SK-N-SH (cell line): ENCODE results near the gene DAB2IP. TPM values are rescaled to one million over a fixed set of nuclear protein-coding genes. Genes with fewer than 3 reads are reported as not detected.

Experiments used
- CTCF ChIA-PET: fragments of 300-600, 350-600 bp; formaldehyde crosslinking; extraction: SDS; loops from one replicate; lab custom pipeline; 2021; lab: Yijun Ruan, JAX
- POLR2A ChIA-PET: fragments of 350-600 bp; sonication (Branson Sonifier 250); formaldehyde crosslinking; extraction: SDS; loops from one replicate; lab custom pipeline; 2020; ENCODE audit warnings: antibody characterized with exemption, inconsistent platforms; lab: Yijun Ruan, JAX
- DNase-seq: peaks from one replicate; pipeline ENCODE4 v3.0.0; 2012
- H2AFZ ChIP-seq: fragments of 200-600 bp; sonication (generic); 2 replicates; pipeline ENCODE4 v1.8.1; 2016; ENCODE audit warnings: antibody characterized with exemption, mild to moderate bottlenecking, low read depth
- H3F3A ChIP-seq: fragments of 200-600 bp; sonication (generic); replicated peaks from 2 replicates; pipeline ENCODE3; 2016; ENCODE audit warnings: antibody characterized with exemption, mild to moderate bottlenecking; ENCODE audit not compliant: insufficient read depth
- H3K27ac ChIP-seq, 2 experiments: fragments of 200-500 bp in 1 of 2; fragments of 200-600 bp in 1 of 2; sonication (Bioruptor generic) in 1 of 2; sonication (generic), shearing (Covaris generic) in 1 of 2; 2 replicates each; pipeline versions ENCODE4 v1.5.1 to v1.6.1; 2014 to 2016; ENCODE audit warnings: low read depth in 2 of 2, inconsistent platforms in 1 of 2, low read length in 1 of 2, mild to moderate bottlenecking in 1 of 2, mixed read lengths in 1 of 2
- H3K27me3 ChIP-seq: fragments of 200-600 bp; sonication (generic), shearing (Covaris generic); 2 replicates; pipeline ENCODE4 v1.6.1; 2016; ENCODE audit warnings: mixed run types; ENCODE audit not compliant: insufficient read depth
- H3K36me3 ChIP-seq, 2 experiments: fragments of 200-500 bp in 1 of 2; fragments of 200-600 bp in 1 of 2; sonication (Bioruptor generic) in 1 of 2; sonication (generic) in 1 of 2; replicated peaks in 1 of 2; 2 replicates each; pipeline versions ENCODE3 to v1.5.1; 2014 to 2016; ENCODE audit warnings: low read length in 1 of 2, mild to moderate bottlenecking in 1 of 2; ENCODE audit not compliant: insufficient read depth in 2 of 2, control insufficient read depth in 1 of 2
- H3K4me1 ChIP-seq, 2 experiments: fragments of 200-500 bp in 1 of 2; fragments of 200-600 bp in 1 of 2; sonication (Bioruptor generic) in 1 of 2; sonication (generic), shearing (Covaris generic) in 1 of 2; 2 replicates each; pipeline versions ENCODE4 v1.5.1 to v1.6.1; 2014 to 2016; ENCODE audit warnings: low read depth in 1 of 2, low read length in 1 of 2, mixed run types in 1 of 2; ENCODE audit not compliant: insufficient read depth in 2 of 2, control insufficient read depth in 1 of 2
- H3K4me2 ChIP-seq: fragments of 200-600 bp; sonication (generic), shearing (Covaris generic); 2 replicates; pipeline ENCODE4 v1.6.1; 2017; ENCODE audit warnings: mixed run types
- H3K4me3 ChIP-seq, 2 experiments: fragments of 200-500 bp in 1 of 2; fragments of 200-600 bp in 1 of 2; sonication (Bioruptor generic) in 1 of 2; sonication (generic), shearing (Covaris generic) in 1 of 2; 2 replicates each; pipeline versions ENCODE4 v1.5.1 to v1.8.1; 2014 to 2016; ENCODE audit warnings: low read depth in 2 of 2, inconsistent platforms in 1 of 2, low read length in 1 of 2, mild to moderate bottlenecking in 1 of 2, mixed read lengths in 1 of 2, moderate library complexity in 1 of 2
- H3K79me2 ChIP-seq: fragments of 200-600 bp; sonication (generic); 2 replicates; pipeline ENCODE4 v1.8.1; 2017; ENCODE audit warnings: mild to moderate bottlenecking; ENCODE audit not compliant: insufficient read depth
- H3K9ac ChIP-seq: fragments of 200-600 bp; sonication (generic); 2 replicates; pipeline ENCODE4 v1.6.1; 2017; ENCODE audit warnings: mixed run types
- H3K9me2 ChIP-seq: fragments of 200-600 bp; sonication (generic); 2 replicates; pipeline ENCODE4 v1.6.1; 2017; ENCODE audit warnings: mixed run types
- H3K9me3 ChIP-seq: fragments of 200-600 bp; sonication (generic); 2 replicates; pipeline ENCODE4 v1.6.1; 2017; ENCODE audit warnings: mixed run types, mild to moderate bottlenecking, moderate library complexity
- H4K20me1 ChIP-seq: fragments of 200-600 bp; sonication (generic); 2 replicates; pipeline ENCODE4 v1.6.1; 2017; ENCODE audit warnings: mild to moderate bottlenecking, mixed run types; ENCODE audit not compliant: insufficient read depth
- ELF1 ChIP-seq: IDR thresholded peaks from 2 replicates; pipeline ENCODE4 v1.4.0; 2012
- EZH2phosphoT487 ChIP-seq: fragments of 200-600 bp; sonication (generic); IDR thresholded peaks from 2 replicates; pipeline ENCODE4 v1.6.1; 2017; ENCODE audit warnings: low read depth, mixed run types, mild to moderate bottlenecking, antibody characterized with exemption, moderate library complexity, borderline replicate concordance
- FOSL2 ChIP-seq: IDR thresholded peaks from 2 replicates; pipeline ENCODE4 v1.4.0; 2012; ENCODE audit warnings: low read depth, mild to moderate bottlenecking, moderate library complexity, borderline replicate concordance
- FOXM1 ChIP-seq: IDR thresholded peaks from 2 replicates; pipeline ENCODE4 v1.4.0; 2012; ENCODE audit warnings: low read depth, mild to moderate bottlenecking
- GATA2 ChIP-seq: sonication (generic); formaldehyde crosslinking; IDR thresholded peaks from 2 replicates; pipeline ENCODE4 v1.5.0; 2020; ENCODE audit warnings: mild to moderate bottlenecking, missing genetic modification reagents
- JUND ChIP-seq: IDR thresholded peaks from 2 replicates; pipeline ENCODE4 v1.4.0; 2012
- MAX ChIP-seq: IDR thresholded peaks from 2 replicates; pipeline ENCODE4 v1.4.0; 2012; ENCODE audit warnings: low read depth
- MEF2A ChIP-seq: IDR thresholded peaks from 2 replicates; pipeline ENCODE4 v1.4.0; 2012; ENCODE audit warnings: low read depth, borderline replicate concordance
- NRF1 ChIP-seq: IDR thresholded peaks from 2 replicates; pipeline ENCODE4 v1.6.1; 2012; ENCODE audit warnings: low read depth, mild to moderate bottlenecking, low read length
- POLR2AphosphoS5 ChIP-seq: IDR thresholded peaks from 2 replicates; pipeline ENCODE4 v1.6.1; 2012; ENCODE audit warnings: low read depth, low read length
- RAD21 ChIP-seq: IDR thresholded peaks from 2 replicates; pipeline ENCODE4 v1.6.1; 2012; ENCODE audit warnings: mild to moderate bottlenecking, low read length
- RCOR1 ChIP-seq: fragments of 150-350 bp; IDR thresholded peaks from 2 replicates; pipeline ENCODE4 v1.6.1; 2017; ENCODE audit warnings: antibody characterized with exemption, low read length
- REST ChIP-seq: IDR thresholded peaks from 2 replicates; pipeline ENCODE4 v1.6.1; 2012; ENCODE audit warnings: mild to moderate bottlenecking, low read depth, low read length, moderate library complexity
- RXRA ChIP-seq: IDR thresholded peaks from 2 replicates; pipeline ENCODE4 v1.4.0; 2012; ENCODE audit warnings: low read depth, mild to moderate bottlenecking, borderline replicate concordance
- TAF1 ChIP-seq: IDR thresholded peaks from 2 replicates; pipeline ENCODE4 v1.6.1; 2012; ENCODE audit warnings: low read depth, mild to moderate bottlenecking, low read length, moderate library complexity, borderline replicate concordance
- YY1 ChIP-seq: IDR thresholded peaks from 2 replicates; pipeline ENCODE4 v1.4.0; 2012; ENCODE audit warnings: low read depth, mild to moderate bottlenecking
- ZBTB33 ChIP-seq: IDR thresholded peaks from 2 replicates; pipeline ENCODE4 v1.4.0; 2012; ENCODE audit warnings: low read depth, borderline replicate concordance
- WGBS: methylation state at CpG from one replicate; pipeline ENCODE4 v1.1.6; 2017; ENCODE audit warnings: low lambda C conversion rate; 5-methylcytosine and 5-hydroxymethylcytosine counted together
- polyA plus RNA-seq, 3 experiments: library from polyadenylated mRNA; depleted of rRNA; stranded (reverse); fragments of >200 nt; gene quantifications; 2 replicates each; pipeline ENCODE4 v1.2.3, GENCODE V29; 2012
- TF ChIP-seq, protein P1 (sequence below): fragments of 200-600 bp; sonication (generic); IDR thresholded peaks from 2 replicates; pipeline ENCODE4 v1.6.1; 2017; ENCODE audit warnings: antibody characterized with exemption, mild to moderate bottlenecking, moderate library complexity

The DAB2IP gene
- polyA plus RNA-seq, 1 of the 3 experiments (the other 2 are of a cell fraction), result 21.4 TPM

DNA sequence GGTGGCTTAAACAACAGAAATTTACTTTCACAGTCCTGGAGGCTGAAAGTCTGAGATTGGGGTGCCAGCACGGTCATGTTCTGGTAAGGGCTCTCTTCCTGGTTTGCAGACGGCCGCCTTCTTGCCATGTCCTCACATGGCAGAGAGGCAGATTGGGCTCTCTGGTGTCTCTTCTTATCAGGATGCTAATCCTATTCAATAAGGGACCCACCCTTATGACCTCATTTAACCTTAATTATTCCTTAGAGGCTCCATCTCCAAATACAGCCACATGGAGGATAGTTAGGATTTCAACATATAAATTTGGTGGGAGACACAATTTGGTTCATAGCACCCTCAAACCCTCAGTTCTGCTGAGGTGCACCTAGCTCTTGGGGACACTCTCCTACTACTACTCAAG is 180.4 kb downstream of the DAB2IP start:
- ChIA-PET POLR2A (no interaction called here), CTCF (interaction anchor here (0.8 kb wide), 1 partner anchor 13 kb away, joined by 3 read pairs; no protein-coding TSS in a partner anchor)
- no peak overlapping the region for H3K27ac ChIP-seq
- no peak overlapping the region for H3K4me3 ChIP-seq
- no peaks in the 10 kb centered on the region for H3F3A ChIP-seq
- H3K9ac ChIP-seq, result no peak overlapping the region
- TF ChIP-seq RCOR1, result no peak
- TF ChIP-seq, protein P1, sequence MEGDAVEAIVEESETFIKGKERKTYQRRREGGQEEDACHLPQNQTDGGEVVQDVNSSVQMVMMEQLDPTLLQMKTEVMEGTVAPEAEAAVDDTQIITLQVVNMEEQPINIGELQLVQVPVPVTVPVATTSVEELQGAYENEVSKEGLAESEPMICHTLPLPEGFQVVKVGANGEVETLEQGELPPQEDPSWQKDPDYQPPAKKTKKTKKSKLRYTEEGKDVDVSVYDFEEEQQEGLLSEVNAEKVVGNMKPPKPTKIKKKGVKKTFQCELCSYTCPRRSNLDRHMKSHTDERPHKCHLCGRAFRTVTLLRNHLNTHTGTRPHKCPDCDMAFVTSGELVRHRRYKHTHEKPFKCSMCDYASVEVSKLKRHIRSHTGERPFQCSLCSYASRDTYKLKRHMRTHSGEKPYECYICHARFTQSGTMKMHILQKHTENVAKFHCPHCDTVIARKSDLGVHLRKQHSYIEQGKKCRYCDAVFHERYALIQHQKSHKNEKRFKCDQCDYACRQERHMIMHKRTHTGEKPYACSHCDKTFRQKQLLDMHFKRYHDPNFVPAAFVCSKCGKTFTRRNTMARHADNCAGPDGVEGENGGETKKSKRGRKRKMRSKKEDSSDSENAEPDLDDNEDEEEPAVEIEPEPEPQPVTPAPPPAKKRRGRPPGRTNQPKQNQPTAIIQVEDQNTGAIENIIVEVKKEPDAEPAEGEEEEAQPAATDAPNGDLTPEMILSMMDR, result no peak
- TF ChIP-seq FOSL2, result no peak
- TF ChIP-seq POLR2AphosphoS5, result no peak
- no peak for TF ChIP-seq RAD21
- TF ChIP-seq RXRA, result no peak
- TF ChIP-seq, all 33 proteins: peak for 0
- H3K9me3 ChIP-seq, result no peaks in the 10 kb centered on the region
- no peaks in the 10 kb centered on the region for H4K20me1 ChIP-seq
- no peak overlapping the region for H3K4me2 ChIP-seq
- no peak overlapping the region for H2AFZ ChIP-seq
- DNase-seq, result no peak
- H3K9me2 ChIP-seq, result no peaks in the 10 kb centered on the region
- WGBS, result 100% methylated on average over 3 of the region's 3 CpGs
- no peaks in the 10 kb centered on the region for H3K79me2 ChIP-seq
- H3K27me3 ChIP-seq, result no peaks in the 10 kb centered on the region
- H3K4me1 ChIP-seq, result no peaks in the 10 kb centered on the region
- no peaks in the 10 kb centered on the region for H3K36me3 ChIP-seq

DNA sequence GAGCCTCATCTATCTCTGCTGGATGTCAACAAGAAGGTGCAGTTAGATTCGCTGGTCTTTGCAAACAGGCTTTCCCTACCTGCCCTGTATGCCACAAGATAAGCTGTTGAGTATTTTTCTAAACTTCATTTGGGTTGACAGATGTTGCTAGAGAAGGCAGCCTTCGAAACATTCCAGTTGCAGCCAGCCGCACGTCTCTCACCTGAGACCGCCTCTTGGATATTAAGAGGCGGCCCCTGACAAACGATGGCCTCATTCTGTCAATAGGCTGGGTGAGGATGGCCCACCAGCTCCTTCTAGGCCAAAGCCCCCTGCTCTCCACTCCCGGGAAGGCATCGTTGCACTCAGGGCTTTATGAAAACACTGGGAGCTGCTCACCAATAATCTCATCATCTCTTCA is 181.6 kb downstream of the DAB2IP start:
- TF ChIP-seq MEF2A (no peak), ELF1 (no peak), NRF1 (no peak), MAX (no peak), RCOR1 (no peak), YY1 (no peak), FOXM1 (no peak), TAF1 (no peak), REST (no peak), ZBTB33 (no peak), JUND (no peak), GATA2 (CRISPR knock-in tag) (no peak), EZH2phosphoT487 (no peak)
- Histone ChIP-seq H3K4me1 (no peaks in the 10 kb centered on the region), H3K36me3 (no peaks in the 10 kb centered on the region), H4K20me1 (no peaks in the 10 kb centered on the region), H3K9me3 (no peaks in the 10 kb centered on the region), H3K4me2 (no peak overlapping the region), H2AFZ (no peak overlapping the region), H3K27ac (no peak overlapping the region), H3K9ac (no peak overlapping the region), H3K9me2 (no peaks in the 10 kb centered on the region), H3K27me3 (no peaks in the 10 kb centered on the region), H3K79me2 (no peaks in the 10 kb centered on the region), H3F3A (no peaks in the 10 kb centered on the region), H3K4me3 (no peak overlapping the region)
- POLR2A ChIA-PET, result no interaction called here
- CTCF ChIA-PET, result interaction anchor here (0.7 kb wide), 1 partner anchor 1336 kb away, joined by 3 read pairs; no protein-coding TSS in a partner anchor
- no peak for DNase-seq
- WGBS, result 91% methylated on average over 9 of the region's 9 CpGs
